Small intestine (tissue), 7 donors: ENCODE data around the gene ZNF175. TPM values are rescaled to one million over a fixed set of nuclear protein-coding genes. Genes with fewer than 3 reads are reported as not detected.
"Not testable (repeated sequence)": the region's sequence is repeated elsewhere in the genome, so short reads cannot be mapped to it uniquely, and the experiment has no call there.

Experiments used
- DNase-seq, 2 donors: peaks; one replicate each; pipeline versions ENCODE4 v3.0.0 to v3.0.0-alpha.2; 2013
- FAIRE-seq: peaks from 2 replicates; lab custom pipeline; 2012; peaks lifted over from hg19 to GRCh38; lab: Jason Lieb, UNC
- H3K27ac ChIP-seq, 3 donors: one replicate each; pipeline ENCODE4 v1.5.1; 2013; ENCODE audit warnings: low read length in 2 of 3, mild to moderate bottlenecking in 2 of 3, control low read depth in 1 of 3, inconsistent platforms in 1 of 3, low read depth in 1 of 3, moderate library complexity in 1 of 3
- H3K27me3 ChIP-seq, 3 donors: one replicate each; pipeline ENCODE4 v1.6.1; 2013; ENCODE audit warnings: low read length in 3 of 3, inconsistent platforms in 1 of 3; ENCODE audit not compliant: control insufficient read depth in 3 of 3, insufficient read depth in 3 of 3
- H3K36me3 ChIP-seq, 3 donors: one replicate each; pipeline ENCODE4 v1.6.1; 2013; ENCODE audit warnings: low read length in 3 of 3, inconsistent platforms in 1 of 3, low read depth in 1 of 3, mild to moderate bottlenecking in 1 of 3, moderate library complexity in 1 of 3; ENCODE audit not compliant: control insufficient read depth in 3 of 3, insufficient read depth in 2 of 3
- H3K4me1 ChIP-seq, 3 donors: one replicate each; pipeline ENCODE4 v1.6.1; 2013; ENCODE audit warnings: low read length in 2 of 3, inconsistent platforms in 1 of 3, low read depth in 1 of 3, mild to moderate bottlenecking in 1 of 3, moderate library complexity in 1 of 3; ENCODE audit not compliant: control insufficient read depth in 3 of 3, insufficient read depth in 2 of 3
- H3K4me3 ChIP-seq, 3 donors: one replicate each; pipeline ENCODE4 v1.5.1; 2013; ENCODE audit warnings: low read length in 3 of 3, control low read depth in 1 of 3, inconsistent platforms in 1 of 3, low read depth in 1 of 3, mild to moderate bottlenecking in 1 of 3, moderate library complexity in 1 of 3
- H3K9me3 ChIP-seq, 2 donors: one replicate each; pipeline ENCODE4 v1.6.1; 2013; ENCODE audit warnings: low read depth in 1 of 2, low read length in 1 of 2; ENCODE audit not compliant: control insufficient read depth in 2 of 2, insufficient read depth in 1 of 2
- WGBS, 3 donors: extraction: QIAGEN DNeasy Blood & Tissue Kit; methylation state at CpG; one replicate each; pipeline ENCODE4 v1.1.7; 2013; 5-methylcytosine and 5-hydroxymethylcytosine counted together
- polyA plus RNA-seq, 4 donors: library from polyadenylated mRNA; stranded (reverse) in 3 of 4; unstranded in 1 of 4; fragments of 200-250 nt in 3 of 4; fragments of 120-200 nt in 1 of 4; gene quantifications; one replicate each; pipeline versions ENCODE4 v1.2.1 to v1.2.3, GENCODE V29; 2013
- donor health status: healthy with polysubstance abuse.
- donor health status: control.
- donor health status: control.
- donor health status: Bipolar disorder and iron deficiency.
- donor health status: healthy.

Gene ZNF175
- polyA plus RNA-seq, 4 donors: 1.6 to 8.9 (median 2.2) TPM

- H3K9me3 ChIP-seq: peaks cover 0 to 7% of the 10 kb centered on the region in 2 donors
- no peak for DNase-seq
- H3K27me3 ChIP-seq: no peaks in the 10 kb centered on the region
- H3K4me3 ChIP-seq: no peak overlapping the region
- H3K36me3 ChIP-seq: no peaks in the 10 kb centered on the region
- H3K27ac ChIP-seq: no peak overlapping the region
- FAIRE-seq: no peak
- H3K4me1 ChIP-seq: no peaks in the 10 kb centered on the region
- WGBS, 3 donors: 68 to 93% (median 77%) methylated on average over 1 of the region's 1 CpG
These were observed 39.5 kb downstream of the ZNF175 start for GRCh38 chr19:51610576-51610975.

- H3K4me3 ChIP-seq: no peak overlapping the region
- H3K27ac ChIP-seq: no peak overlapping the region
- DNase-seq: no peak
- no peak for FAIRE-seq
- peaks cover 0 to 7% of the 10 kb centered on the region in 2 donors for H3K9me3 ChIP-seq
- H3K4me1 ChIP-seq: no peaks in the 10 kb centered on the region
- H3K36me3 ChIP-seq: no peaks in the 10 kb centered on the region
- no peaks in the 10 kb centered on the region for H3K27me3 ChIP-seq
- 62 to 64% (median 64%) methylated on average over 5 of the region's 5 CpGs for WGBS, 3 donors
These were observed 43.7 kb downstream of the ZNF175 start for GRCh38 chr19:51614789-51615188.

- 84 to 88% (median 86%) methylated on average over 7 of the region's 7 CpGs for WGBS, 3 donors
These were observed 44.9 kb downstream of the ZNF175 start for GRCh38 chr19:51615991-51616390.

GRCh38 chr19:51621178-51621577 is 50.1 kb downstream of the ZNF175 start:
- Histone ChIP-seq H3K9me3 (no peaks in the 10 kb centered on the region), H3K36me3 (no peaks in the 10 kb centered on the region), H3K27ac (no peak overlapping the region), H3K4me3 (no peak overlapping the region), H3K4me1 (no peaks in the 10 kb centered on the region), H3K27me3 (no peaks in the 10 kb centered on the region)
- WGBS, 3 donors: 43 to 66% (median 43%) methylated on average over 2 of the region's 2 CpGs
- FAIRE-seq (no peak), DNase-seq (no peak)

More at GRCh38 chr19:51615991-51616390, 44.9 kb downstream of the ZNF175 start:
- no peak for FAIRE-seq
- H3K4me3 ChIP-seq: no peak overlapping the region
- peaks cover 0 to 7% of the 10 kb centered on the region in 2 donors for H3K9me3 ChIP-seq
- H3K36me3 ChIP-seq: no peaks in the 10 kb centered on the region
- H3K27ac ChIP-seq: no peak overlapping the region
- no peaks in the 10 kb centered on the region for H3K4me1 ChIP-seq
- DNase-seq: no peak
- H3K27me3 ChIP-seq: no peaks in the 10 kb centered on the region

- Histone ChIP-seq H3K27ac (no peak overlapping the region), H3K27me3 (no peaks in the 10 kb centered on the region), H3K4me3 (no peak overlapping the region), H3K9me3 (no peaks in the 10 kb centered on the region), H3K4me1 (no peaks in the 10 kb centered on the region), H3K36me3 (no peaks in the 10 kb centered on the region)
- FAIRE-seq (no peak), DNase-seq (no peak)
- 48 to 66% (median 50%) methylated on average over 2 of the region's 2 CpGs for WGBS, 3 donors
These were observed 55.6 kb downstream of the ZNF175 start for GRCh38 chr19:51626675-51627074.

GRCh38 chr19:51627491-51628138 is 56.5 kb downstream of the ZNF175 start:
- Histone ChIP-seq H3K9me3 (no peaks in the 10 kb centered on the region), H3K36me3 (no peaks in the 10 kb centered on the region), H3K27me3 (no peaks in the 10 kb centered on the region), H3K4me3 (no peak overlapping the region), H3K27ac (no peak overlapping the region), H3K4me1 (no peaks in the 10 kb centered on the region)
- FAIRE-seq (no peak), DNase-seq (no peak)
- whole genome bisulfite sequencing, 3 donors: 61 to 65% (median 62%) methylated on average over 13 to 16 of the region's 16 CpGs

- no peak for FAIRE-seq
- no peaks in the 10 kb centered on the region for H3K36me3 ChIP-seq
- DNase-seq: no peak
- WGBS, 3 donors: 80 to 83% (median 81%) methylated on average over 14 of the region's 14 CpGs
- H3K27me3 ChIP-seq: no peaks in the 10 kb centered on the region
- no peak overlapping the region for H3K27ac ChIP-seq
- no peak overlapping the region for H3K4me3 ChIP-seq
- H3K9me3 ChIP-seq: no peaks in the 10 kb centered on the region
- no peaks in the 10 kb centered on the region for H3K4me1 ChIP-seq
These were observed 57.3 kb downstream of the ZNF175 start for GRCh38 chr19:51628153-51628939.

DNA sequence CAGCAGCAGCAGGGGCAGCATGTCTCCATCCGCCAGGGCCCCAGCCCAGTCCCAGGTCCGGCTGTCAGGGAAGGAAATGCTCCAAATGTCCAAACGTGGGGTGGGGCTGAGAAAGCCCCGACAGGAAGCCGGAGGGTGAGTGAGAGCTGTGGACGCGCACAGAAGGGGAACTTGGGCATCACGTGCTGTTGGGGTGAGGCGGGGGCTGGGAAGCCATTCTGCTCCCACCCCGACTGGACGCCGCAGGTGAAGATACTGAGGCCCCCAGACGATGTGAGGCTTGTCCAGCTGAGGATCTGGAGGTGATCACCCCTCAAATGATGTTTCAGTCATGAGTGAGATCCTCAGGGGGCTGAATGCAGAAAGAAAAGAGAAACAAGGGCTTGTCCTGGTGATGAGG is 59.2 kb downstream of the ZNF175 start, which contains the start of gene SIGLEC5:
Gene SIGLEC5 (minus strand): TSS at position 87 of the 400 bp plus-strand sequence. CDS start 66 bp downstream, at position 21.
- not testable (repeated sequence) for H3K27ac ChIP-seq, H3K27me3 ChIP-seq, H3K4me1 ChIP-seq, H3K9me3 ChIP-seq, FAIRE-seq, H3K4me3 ChIP-seq, DNase-seq, H3K36me3 ChIP-seq
- 44 to 70% (median 66%) methylated on average over 9 to 10 of the region's 13 CpGs for WGBS, 3 donors
